ENCODE results near the gene ZNF343.
"Not testable (repeated sequence)": the region's sequence is repeated elsewhere in the genome, so short reads cannot be mapped to it uniquely, and the experiment has no call there.

The ZNF343 gene

DNA sequence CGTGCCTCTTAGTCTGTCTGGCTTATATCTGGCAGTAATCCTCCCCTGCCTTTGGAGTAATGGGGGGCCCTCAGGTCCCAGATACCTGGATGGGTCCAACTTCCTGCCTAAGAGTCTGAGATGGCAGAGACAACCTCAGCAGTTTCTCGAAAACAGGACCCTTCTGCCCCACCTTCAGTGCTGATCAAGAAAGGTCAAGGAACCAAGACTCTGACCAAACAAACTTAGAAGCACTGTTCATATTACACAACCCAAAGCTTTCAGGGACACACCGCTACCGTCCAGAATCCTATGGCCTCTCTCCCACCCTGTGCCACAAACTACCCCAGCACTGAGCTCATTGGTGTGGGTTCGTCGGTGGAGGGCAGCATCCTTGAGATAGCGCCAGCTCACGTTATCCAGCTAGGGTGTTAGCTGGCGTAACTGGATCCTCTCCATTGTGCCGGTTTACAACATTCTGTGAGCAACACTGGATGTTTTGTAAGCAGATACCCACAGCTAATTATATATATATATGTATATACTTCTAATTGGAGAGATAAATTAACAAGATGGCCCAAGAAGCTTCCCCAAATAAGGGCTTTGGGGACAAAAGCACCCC, 20.1 kb upstream of the ZNF343 start:
- Histone ChIP-seq H3K9me3 (no peaks in the 10 kb centered on the region), H3K4me3 (no peak overlapping the region), H3K36me3 (replicated peaks) (no peaks in the 10 kb centered on the region), H3K27me3 (ENCODE audit: low read depth) (no peaks in the 10 kb centered on the region), H3K4me1 (no peaks in the 10 kb centered on the region; the same call in 1 of the 2 replicates)
- in situ Hi-C loops (cut with MboI; ENCODE audit: low sequenced_read_pairs) = loop anchor here (10.0 kb wide), 1 partner anchor 116 kb away; no protein-coding TSS in a partner anchor
- DNase-seq (ENCODE audit: low spot score in 2 of 2) = no peak

DNA sequence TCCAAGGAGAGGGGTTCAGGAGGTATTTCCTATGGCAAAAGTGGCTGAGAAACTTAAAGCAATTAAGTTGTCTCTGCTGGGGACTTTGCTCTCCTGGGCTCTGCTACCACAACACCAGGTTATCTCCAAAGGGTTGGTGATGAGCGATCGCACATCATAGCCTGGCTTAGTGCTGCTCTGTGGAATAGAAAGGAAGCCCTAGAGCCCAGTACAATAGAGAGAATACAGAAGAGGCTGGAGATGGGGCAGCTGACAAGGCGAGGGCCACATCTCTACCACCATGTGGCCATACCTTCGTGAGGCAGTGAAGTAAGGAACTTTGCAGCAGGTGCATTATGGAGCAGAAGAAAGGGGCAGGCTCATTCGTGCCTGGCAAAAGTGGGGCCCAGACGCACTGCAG, 19.0 kb upstream of the ZNF343 start:
- in situ Hi-C loops (cut with MboI; ENCODE audit: low sequenced_read_pairs) = loop anchor here (10.0 kb wide), 1 partner anchor 117 kb away; no protein-coding TSS in a partner anchor
- H3K27me3 ChIP-seq (ENCODE audit: low read depth) = no peaks in the 10 kb centered on the region
- DNase-seq (ENCODE audit: low spot score in 2 of 2) = no peak
- H3K4me3 ChIP-seq = no peak overlapping the region
- no peaks in the 10 kb centered on the region; the same call in 1 of the 2 replicates for H3K4me1 ChIP-seq
- H3K36me3 ChIP-seq (replicated peaks) = no peaks in the 10 kb centered on the region
- H3K9me3 ChIP-seq = no peaks in the 10 kb centered on the region

DNA sequence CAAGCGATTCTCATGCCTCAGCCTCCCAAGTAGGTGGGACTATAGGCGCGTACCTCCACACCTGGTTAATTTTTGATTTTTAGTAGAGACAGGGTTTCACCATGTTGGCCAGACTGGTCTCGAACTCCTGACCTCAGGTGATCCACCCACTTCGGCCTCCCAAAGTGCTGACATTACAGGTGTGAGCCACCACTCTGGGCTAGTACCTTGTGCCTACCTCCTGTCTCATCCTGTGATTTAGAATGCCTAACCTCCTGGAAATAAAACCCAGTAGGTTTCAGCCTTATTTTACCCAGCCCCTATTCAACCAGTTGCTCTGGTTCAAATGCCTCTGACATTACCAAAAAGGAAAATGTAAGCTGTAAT, 17.5 kb upstream of the ZNF343 start:
- H3K27me3 ChIP-seq (ENCODE audit: low read depth); DNase-seq (ENCODE audit: low spot score in 2 of 2); H3K9me3 ChIP-seq; H3K36me3 ChIP-seq (replicated peaks); H3K4me3 ChIP-seq; H3K4me1 ChIP-seq: not testable (repeated sequence)
- in situ Hi-C loops (cut with MboI; ENCODE audit: low sequenced_read_pairs) = loop anchor here (10.0 kb wide), 1 partner anchor 119 kb away; no protein-coding TSS in a partner anchor

DNA sequence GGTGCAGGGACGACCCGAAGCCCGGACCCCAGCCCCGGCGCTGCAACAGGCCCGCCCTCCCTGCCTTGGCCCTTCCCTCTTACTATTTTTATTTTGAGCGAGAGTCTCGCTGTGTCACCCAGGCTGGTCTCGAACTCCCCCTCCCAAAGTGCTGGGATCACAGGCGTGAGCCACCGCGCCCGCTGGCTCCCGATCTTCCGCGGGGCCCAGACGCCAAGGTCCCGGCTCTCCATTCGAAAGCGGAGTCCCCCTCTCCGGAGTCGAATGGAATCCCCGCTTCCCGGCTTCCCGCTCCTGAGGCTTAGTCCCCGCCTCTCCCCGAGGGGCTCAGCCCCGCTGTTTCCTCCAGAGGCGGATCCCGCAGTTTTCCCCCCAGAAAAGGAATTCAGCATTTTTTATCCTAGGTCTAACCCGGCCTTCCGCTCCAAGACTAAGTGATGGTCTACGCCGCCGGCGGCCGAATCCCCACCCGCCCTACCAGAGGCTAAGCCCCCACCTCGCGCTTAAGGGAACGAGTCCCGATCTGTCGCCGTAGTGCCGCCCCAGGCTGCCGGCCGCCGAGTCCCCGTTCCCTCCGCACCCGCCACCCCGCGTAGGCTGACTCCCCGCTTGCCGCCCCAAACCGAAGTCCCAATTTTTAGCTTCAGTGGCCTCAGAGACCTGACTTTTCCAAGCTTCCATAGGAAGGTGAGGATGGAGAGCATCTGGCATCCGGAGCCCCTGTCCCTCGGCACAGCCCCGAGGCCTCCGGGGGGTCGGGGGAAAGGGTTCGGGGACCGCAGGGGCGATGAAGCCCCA, 16.2 kb upstream of the ZNF343 start:
- no peaks in the 10 kb centered on the region for H3K36me3 ChIP-seq (replicated peaks)
- peaks cover 3% of the 10 kb centered on the region; the same call in 1 of the 2 replicates for H3K4me1 ChIP-seq
- peak; percentile 47 to 78 for DNase-seq (ENCODE audit: low spot score in 2 of 2)
- H3K27me3 ChIP-seq (ENCODE audit: low read depth) = no peaks in the 10 kb centered on the region
- in situ Hi-C loops (cut with MboI; ENCODE audit: low sequenced_read_pairs) = loop anchor here (10.0 kb wide), 1 partner anchor 120 kb away; no protein-coding TSS in a partner anchor
- peak overlapping the region; percentile 62 for H3K4me3 ChIP-seq
- H3K9me3 ChIP-seq = no peaks in the 10 kb centered on the region

DNA sequence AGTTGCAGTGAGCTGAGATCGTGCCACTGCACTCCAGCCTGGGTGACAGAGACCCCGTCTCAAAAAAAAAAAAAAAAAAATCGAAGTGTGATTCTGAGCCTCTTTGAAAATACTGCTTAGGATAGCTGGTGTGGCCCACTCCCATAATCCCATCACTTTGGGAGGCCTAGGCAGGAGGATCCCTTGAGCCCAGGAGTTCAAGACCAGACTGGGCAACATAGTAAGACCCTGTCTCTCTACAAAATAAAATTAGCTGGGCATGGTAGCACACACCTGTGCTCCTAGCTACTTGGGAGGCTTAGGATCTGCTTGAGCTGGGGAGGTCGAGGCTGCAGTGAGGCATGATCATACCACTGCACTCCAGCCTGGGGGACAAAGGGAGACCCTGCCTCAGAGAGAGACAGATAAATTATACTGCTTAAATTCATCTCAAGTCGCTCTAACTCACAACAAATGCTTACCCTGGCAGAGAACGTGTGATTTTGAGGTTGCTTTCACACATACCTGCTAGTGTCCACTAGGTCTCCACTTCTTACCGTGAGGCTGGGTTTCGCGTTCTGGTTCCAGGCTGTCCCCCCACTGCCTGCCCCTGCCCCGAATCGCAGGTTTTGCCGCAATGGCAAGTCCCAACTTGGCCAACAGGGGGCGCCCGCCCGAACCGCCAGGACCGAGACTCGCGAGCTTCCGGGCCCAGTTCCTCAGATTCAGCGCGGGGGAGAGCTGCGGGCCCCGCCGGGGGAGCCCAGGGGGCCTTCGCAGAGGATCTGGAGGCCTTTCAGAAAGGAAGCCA, 15.4 kb upstream of the ZNF343 start:
- peak overlapping the region; percentile 62 for H3K4me3 ChIP-seq
- peaks cover 3% of the 10 kb centered on the region; the same call in 1 of the 2 replicates for H3K4me1 ChIP-seq
- H3K36me3 ChIP-seq (replicated peaks) = no peaks in the 10 kb centered on the region
- peak; percentile 66 to 94 for DNase-seq (ENCODE audit: low spot score in 2 of 2)
- H3K9me3 ChIP-seq = no peaks in the 10 kb centered on the region
- no peaks in the 10 kb centered on the region for H3K27me3 ChIP-seq (ENCODE audit: low read depth)
- in situ Hi-C loops (cut with MboI; ENCODE audit: low sequenced_read_pairs) = loop anchor here (10.0 kb wide), 1 partner anchor 121 kb away; no protein-coding TSS in a partner anchor

DNA sequence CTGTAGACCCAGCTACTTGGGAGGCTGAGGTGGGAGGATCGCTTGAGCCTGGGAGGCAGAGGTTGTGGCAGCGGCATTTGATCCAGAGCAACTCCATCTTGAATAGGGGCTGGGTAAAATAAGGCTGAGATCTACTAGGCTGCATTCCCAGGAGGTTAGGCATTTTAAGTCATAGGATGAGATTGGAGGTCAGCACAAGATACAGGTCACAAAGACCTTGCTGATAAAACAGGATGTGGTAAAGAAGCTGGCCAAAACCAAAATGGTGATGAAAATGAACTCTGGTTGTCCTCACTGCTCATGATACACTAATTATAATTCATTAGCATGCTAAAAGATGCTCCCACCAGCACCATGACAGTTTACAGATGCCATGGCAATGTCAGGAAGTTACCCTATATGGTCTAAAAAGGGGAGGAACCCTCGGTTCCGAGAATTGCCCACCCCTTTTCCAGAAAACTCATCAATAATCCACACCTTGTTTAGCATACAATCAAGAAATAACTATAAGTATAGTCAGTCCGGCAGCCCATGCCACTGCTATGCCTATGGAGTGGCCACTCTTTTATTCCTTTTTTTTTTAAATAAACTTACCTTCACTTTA, 14.2 kb upstream of the ZNF343 start:
- not testable (repeated sequence) for H3K36me3 ChIP-seq (replicated peaks); H3K4me3 ChIP-seq; H3K4me1 ChIP-seq; DNase-seq (ENCODE audit: low spot score in 2 of 2); H3K27me3 ChIP-seq (ENCODE audit: low read depth); H3K9me3 ChIP-seq
- in situ Hi-C loops (cut with MboI; ENCODE audit: low sequenced_read_pairs) = loop anchor here (10.0 kb wide), 1 partner anchor 122 kb away; no protein-coding TSS in a partner anchor

DNA sequence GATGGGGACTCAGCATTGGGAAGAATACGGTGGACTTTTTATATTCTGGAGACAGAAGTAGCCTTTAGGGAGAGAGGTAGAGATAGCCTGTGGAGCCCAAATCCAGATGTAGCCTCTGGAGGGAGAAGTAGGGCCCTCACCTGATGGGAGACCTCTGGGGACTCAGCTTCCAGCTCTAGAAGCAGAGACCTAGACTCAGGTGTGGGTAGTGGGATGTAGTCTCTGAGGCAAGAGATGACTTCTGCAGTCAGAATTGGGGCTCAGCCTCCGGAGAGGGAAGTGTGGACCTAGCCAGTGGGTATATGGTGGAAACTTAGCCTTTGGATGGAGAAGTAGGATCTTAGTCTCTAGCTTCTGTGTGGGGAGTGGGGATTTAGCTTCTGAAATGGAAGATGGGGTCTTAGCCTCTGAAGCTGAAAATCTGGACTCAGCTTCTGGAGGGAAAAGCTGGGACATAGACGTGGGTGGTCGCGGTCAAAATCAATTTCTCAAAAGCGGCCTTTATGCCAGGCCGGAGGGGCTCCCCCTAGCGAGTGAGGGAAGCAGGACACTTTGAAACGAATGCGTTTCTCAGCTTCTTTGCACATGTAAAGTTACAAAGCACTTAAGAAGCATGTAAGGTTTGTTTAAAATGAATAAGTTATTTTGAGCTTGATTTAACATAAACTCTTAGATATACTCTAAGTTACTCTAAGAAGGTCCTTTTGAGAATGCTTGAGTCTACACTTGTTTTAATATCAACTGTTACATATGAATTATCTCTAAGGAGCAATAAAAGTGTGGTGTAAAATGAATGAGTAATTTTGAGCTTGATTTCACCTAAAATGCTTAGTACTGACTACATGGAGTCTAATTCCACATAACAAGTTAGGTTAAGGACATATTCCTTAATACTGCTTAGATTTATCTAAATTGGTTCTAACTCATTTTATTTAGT, 12.9 kb upstream of the ZNF343 start:
- Histone ChIP-seq H3K36me3 (replicated peaks) (no peaks in the 10 kb centered on the region), H3K4me1 (peaks cover 3% of the 10 kb centered on the region; the same call in 1 of the 2 replicates), H3K4me3 (no peak overlapping the region), H3K9me3 (no peaks in the 10 kb centered on the region), H3K27me3 (ENCODE audit: low read depth) (no peaks in the 10 kb centered on the region)
- in situ Hi-C loops (cut with MboI; ENCODE audit: low sequenced_read_pairs) = loop anchor here (10.0 kb wide), 1 partner anchor 123 kb away; no protein-coding TSS in a partner anchor
- peak; percentile 56 to 79 for DNase-seq (ENCODE audit: low spot score in 2 of 2)

DNA sequence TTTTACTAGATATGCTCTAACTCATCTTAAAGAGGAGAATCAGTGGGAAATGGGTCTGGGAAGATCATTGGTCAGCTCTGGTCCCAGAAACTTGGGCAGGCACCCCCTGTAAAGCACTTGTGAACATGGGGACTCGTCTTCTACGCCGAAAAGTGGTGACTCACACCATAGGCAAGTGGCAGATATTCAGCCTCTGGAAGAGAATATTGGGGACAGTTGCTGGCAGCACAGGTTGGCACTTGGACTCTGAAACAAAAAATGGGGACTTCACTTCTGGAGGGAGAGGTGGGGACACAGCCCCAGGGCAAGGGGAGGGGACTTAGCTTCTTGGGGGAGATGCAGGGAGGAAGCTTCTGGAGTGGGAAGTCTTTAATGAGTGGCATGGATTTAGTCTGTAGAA, 11.9 kb upstream of the ZNF343 start:
- Histone ChIP-seq H3K27me3 (ENCODE audit: low read depth) (no peaks in the 10 kb centered on the region), H3K9me3 (no peaks in the 10 kb centered on the region), H3K4me1 (peaks cover 3% of the 10 kb centered on the region; the same call in 1 of the 2 replicates), H3K36me3 (replicated peaks) (no peaks in the 10 kb centered on the region), H3K4me3 (no peak overlapping the region)
- in situ Hi-C loops (cut with MboI; ENCODE audit: low sequenced_read_pairs) = loop anchor here (10.0 kb wide), 1 partner anchor 124 kb away; no protein-coding TSS in a partner anchor
- no peak for DNase-seq (ENCODE audit: low spot score in 2 of 2)

DNA sequence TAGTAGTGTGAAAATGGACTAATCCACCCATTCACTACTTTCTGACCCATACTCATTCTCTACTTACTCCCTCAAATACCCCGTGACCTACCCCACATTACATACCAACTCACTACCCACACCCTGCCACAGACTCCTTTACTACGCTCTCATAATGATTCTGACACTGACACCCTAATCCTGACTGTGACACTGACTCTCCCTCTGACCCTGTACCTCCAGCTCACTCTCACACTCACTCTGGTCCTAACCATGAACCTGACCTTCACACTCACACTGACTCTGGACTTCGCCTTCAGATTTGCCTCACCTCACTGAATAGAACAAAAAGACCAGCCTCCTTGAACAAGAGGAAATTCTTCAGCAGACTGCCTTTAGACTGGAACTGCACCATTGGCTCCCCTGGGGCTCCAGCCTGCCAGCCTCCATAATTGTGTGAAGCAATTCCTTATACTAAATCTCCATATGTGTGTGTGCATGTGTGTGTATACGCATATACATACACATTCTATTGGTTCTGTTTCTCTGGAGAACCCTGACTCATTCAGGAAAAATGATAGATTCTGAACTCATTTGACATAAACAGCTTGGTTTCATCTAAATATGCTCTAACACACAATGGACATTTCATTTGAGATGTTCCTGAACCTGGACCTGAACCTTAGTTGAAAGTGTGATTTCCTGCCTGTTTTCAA, 10.5 kb upstream of the ZNF343 start:
- Histone ChIP-seq H3K9me3 (no peaks in the 10 kb centered on the region), H3K27me3 (ENCODE audit: low read depth) (no peaks in the 10 kb centered on the region), H3K4me1 (0 out of 2 replicates have a peak, but pooled peaks cover 3% of the 10 kb centered on the region), H3K36me3 (replicated peaks) (no peaks in the 10 kb centered on the region), H3K4me3 (no peak overlapping the region)
- DNase-seq (ENCODE audit: low spot score in 2 of 2) = no peak
- in situ Hi-C loops (cut with MboI; ENCODE audit: low sequenced_read_pairs) = no loop called here

DNA sequence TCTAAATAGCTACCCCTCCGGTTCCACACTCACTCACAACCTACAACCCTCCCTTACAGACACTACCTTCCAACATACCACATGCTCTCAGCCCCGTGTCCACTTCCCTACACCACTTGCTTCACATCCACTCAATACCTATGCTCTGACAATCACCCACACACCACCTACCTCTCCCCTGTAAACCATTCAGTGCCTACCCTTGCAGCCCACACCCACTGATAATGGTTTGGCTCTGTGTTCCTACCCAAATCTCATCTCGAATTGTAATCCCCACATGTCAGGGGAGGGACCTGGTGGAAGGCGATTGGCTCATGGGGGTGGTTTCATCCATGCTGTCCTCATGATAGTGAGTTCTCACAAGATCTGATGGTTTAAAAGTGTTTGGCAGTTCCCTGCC, 9.8 kb upstream of the ZNF343 start:
- H3K4me1 ChIP-seq = 0 out of 2 replicates have a peak, but pooled peaks cover 3% of the 10 kb centered on the region
- no peaks in the 10 kb centered on the region for H3K27me3 ChIP-seq (ENCODE audit: low read depth)
- no peak overlapping the region for H3K4me3 ChIP-seq
- H3K9me3 ChIP-seq = no peaks in the 10 kb centered on the region
- in situ Hi-C loops (cut with MboI; ENCODE audit: low sequenced_read_pairs) = no loop called here
- DNase-seq (ENCODE audit: low spot score in 2 of 2) = no peak
- no peaks in the 10 kb centered on the region for H3K36me3 ChIP-seq (replicated peaks)

DNA sequence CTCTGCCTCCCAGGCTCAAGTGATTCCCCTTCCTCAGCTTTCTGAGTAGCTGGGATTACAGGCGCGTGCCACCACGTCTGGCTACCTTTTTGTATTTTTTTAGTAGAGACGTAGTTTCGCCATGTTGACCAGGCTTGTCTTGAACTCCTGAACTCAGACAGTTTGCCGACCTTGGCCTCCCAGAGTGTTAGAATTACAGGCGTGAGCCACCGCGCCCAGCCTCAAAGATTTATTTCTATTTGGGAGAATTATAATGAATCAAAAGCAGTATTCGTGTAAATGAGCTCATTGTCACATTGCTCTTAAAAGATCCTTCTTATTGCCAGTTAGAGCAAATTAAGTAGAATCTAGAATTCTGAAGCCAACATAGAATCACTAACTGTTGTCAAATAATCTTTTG, 9.4 kb upstream of the ZNF343 start:
- no peaks in the 10 kb centered on the region for H3K36me3 ChIP-seq (replicated peaks)
- 0 out of 2 replicates have a peak, but pooled peaks cover 3% of the 10 kb centered on the region for H3K4me1 ChIP-seq
- in situ Hi-C loops (cut with MboI; ENCODE audit: low sequenced_read_pairs) = no loop called here
- no peaks in the 10 kb centered on the region for H3K9me3 ChIP-seq
- H3K27me3 ChIP-seq (ENCODE audit: low read depth) = no peaks in the 10 kb centered on the region
- H3K4me3 ChIP-seq = no peak overlapping the region
- DNase-seq (ENCODE audit: low spot score in 2 of 2) = no peak

DNA sequence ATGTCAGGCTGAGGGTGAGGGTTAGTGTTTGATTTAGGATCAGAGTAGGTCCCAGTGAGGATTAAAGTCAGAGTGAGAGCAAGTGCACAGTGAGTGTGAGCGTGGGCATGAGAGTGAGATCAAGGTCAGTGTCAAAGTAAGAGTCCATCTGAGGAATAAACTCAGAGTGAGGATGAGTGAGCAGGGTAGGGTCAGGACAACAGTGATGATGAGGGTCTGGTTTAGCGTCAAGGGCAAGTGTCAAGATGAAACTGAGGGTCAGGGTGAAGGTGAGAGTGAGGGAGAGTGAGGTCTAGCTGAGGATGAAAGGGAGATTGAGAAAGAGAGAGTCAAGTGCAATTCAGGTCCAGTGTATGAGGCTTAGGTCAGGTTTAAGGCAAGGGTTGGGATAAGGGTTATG, 7.7 kb upstream of the ZNF343 start:
- Histone ChIP-seq H3K4me3 (no peak overlapping the region), H3K27me3 (ENCODE audit: low read depth) (no peaks in the 10 kb centered on the region), H3K9me3 (no peaks in the 10 kb centered on the region), H3K36me3 (replicated peaks) (no peaks in the 10 kb centered on the region), H3K4me1 (0 out of 2 replicates have a peak, but pooled peaks cover 1% of the 10 kb centered on the region)
- no peak for DNase-seq (ENCODE audit: low spot score in 2 of 2)
- in situ Hi-C loops (cut with MboI; ENCODE audit: low sequenced_read_pairs) = no loop called here

All from HAP-1 (cell line).